Endothelial cell of umbilical vein (primary cell): ENCODE measurements around the gene MUC4. TPM values are rescaled to one million over a fixed set of nuclear protein-coding genes. Genes with fewer than 3 reads are reported as not detected.

ENCODE experiments used
- BruUV-seq: library from RNA; stranded (reverse); fragments of 400-500 nt; replicated peaks from 2 replicates; lab custom pipeline; 2021; lab: Mats Ljungman, UMichigan
- CTCF ChIA-PET: fragments of 300-600, 350-600 bp; sonication (Branson Sonifier 250); formaldehyde crosslinking; loops from one replicate; lab custom pipeline; 2021; ENCODE audit warnings: antibody characterized with exemption, inconsistent platforms; lab: Charles Lee
- POLR2A ChIA-PET: fragments of 300-600, 350-600 bp; sonication (Branson Sonifier 250); formaldehyde crosslinking; loops from one replicate; lab custom pipeline; 2021; ENCODE audit warnings: antibody characterized with exemption, inconsistent platforms; lab: Charles Lee
- DNase-seq: peaks from one replicate; pipeline ENCODE4 v3.0.0-alpha.2; 2011; ENCODE audit warnings: low read depth, low spot score
- FAIRE-seq: peaks from 2 replicates; lab custom pipeline; 2011; peaks lifted over from hg19 to GRCh38; lab: Jason Lieb, UNC
- H2AFZ ChIP-seq: 2 replicates; pipeline ENCODE4 v1.6.0; 2012; ENCODE audit warnings: low read depth, low read length, control low read depth, inconsistent platforms
- H3K27ac ChIP-seq: 2 replicates; pipeline ENCODE4 v1.5.1; 2011; ENCODE audit warnings: low read depth, mild to moderate bottlenecking, control low read depth, low read length, moderate library complexity; ENCODE audit not compliant: insufficient read depth
- H3K27me3 ChIP-seq, 2 experiments: 2 replicates each; pipeline versions ENCODE4 v1.6.0 to v1.6.1; 2011; ENCODE audit warnings: low read length in 2 of 2, mixed read lengths in 1 of 2; ENCODE audit not compliant: control insufficient read depth in 2 of 2, insufficient read depth in 2 of 2
- H3K36me3 ChIP-seq, 2 experiments: 2 replicates in 1 of 2; 3 replicates in 1 of 2; pipeline ENCODE4 v1.5.1; 2011; ENCODE audit warnings: low read length in 2 of 2, mild to moderate bottlenecking in 1 of 2, moderate library complexity in 1 of 2; ENCODE audit not compliant: control insufficient read depth in 2 of 2, insufficient read depth in 2 of 2; ENCODE audit errors: extremely low read depth in 1 of 2
- H3K4me1 ChIP-seq: 3 replicates; pipeline ENCODE4 v1.5.1; 2011; ENCODE audit warnings: mild to moderate bottlenecking, low read length; ENCODE audit not compliant: control insufficient read depth, insufficient read depth; ENCODE audit errors: extremely low read depth
- H3K4me2 ChIP-seq: 2 replicates; pipeline ENCODE4 v1.6.1; 2011; ENCODE audit warnings: low read length, control low read depth, mixed read lengths; ENCODE audit not compliant: insufficient read depth
- H3K4me3 ChIP-seq, 3 experiments: fragments of 200-600 bp in 1 of 3; sonication (generic), shearing (Covaris generic) in 1 of 3; replicated peaks in 1 of 3; 2 replicates each; pipeline ENCODE4 v1.5.1; 2011 to 2016; ENCODE audit warnings: control low read depth in 3 of 3, low read length in 3 of 3, mild to moderate bottlenecking in 2 of 3, inconsistent platforms in 1 of 3, low read depth in 1 of 3, moderate library complexity in 1 of 3; ENCODE audit not compliant: insufficient read depth in 1 of 3
- H3K79me2 ChIP-seq: 2 replicates; pipeline ENCODE4 v1.6.0; 2012; ENCODE audit warnings: low read length, inconsistent platforms; ENCODE audit not compliant: control insufficient read depth, insufficient read depth
- H3K9ac ChIP-seq: replicated peaks from 2 replicates; pipeline ENCODE3; 2011; ENCODE audit warnings: low read length, control low read depth; ENCODE audit not compliant: insufficient read depth; ENCODE audit errors: extremely low read depth
- H3K9me1 ChIP-seq: replicated peaks from 3 replicates; pipeline ENCODE4 v1.6.0; 2011; ENCODE audit warnings: mild to moderate bottlenecking, low read length; ENCODE audit not compliant: control insufficient read depth, insufficient read depth; ENCODE audit errors: extremely low read depth
- H3K9me3 ChIP-seq: replicated peaks from 2 replicates; pipeline ENCODE4 v1.5.1; 2012; ENCODE audit warnings: low read length, inconsistent platforms; ENCODE audit not compliant: control insufficient read depth, insufficient read depth
- H4K20me1 ChIP-seq: replicated peaks from 2 replicates; pipeline ENCODE3; 2011; ENCODE audit warnings: mild to moderate bottlenecking, low read length; ENCODE audit not compliant: control insufficient read depth, insufficient read depth; ENCODE audit errors: extremely low read depth
- EZH2 ChIP-seq: IDR thresholded peaks from 2 replicates; pipeline ENCODE4 v1.6.1; 2012; ENCODE audit warnings: borderline replicate concordance, low read depth, mild to moderate bottlenecking, moderate library complexity, low read length, inconsistent platforms; ENCODE audit not compliant: severe bottlenecking
- GATA2 ChIP-seq: IDR thresholded peaks from 2 replicates; pipeline ENCODE4 v1.7.0; 2011; ENCODE audit warnings: low read depth, mild to moderate bottlenecking, moderate library complexity, mixed read lengths, low read length; ENCODE audit not compliant: insufficient read length, insufficient read depth
- JUN ChIP-seq: IDR thresholded peaks from 2 replicates; pipeline ENCODE4 v1.6.1; 2011; ENCODE audit warnings: borderline replicate concordance, low read depth; ENCODE audit not compliant: insufficient read length, insufficient read depth
- MYC ChIP-seq: IDR thresholded peaks from one replicate; pipeline ENCODE4 v1.6.1; 2011; ENCODE audit warnings: mild to moderate bottlenecking, low read depth, low read length
- dilution Hi-C: fragments of 300-500 bp; cut with MboI; formaldehyde crosslinking; loops from one replicate; pipeline ENCODE4 v1.15.0; 2019; ENCODE audit warnings: low sequenced_read_pairs; ENCODE audit not compliant: extremely low pct_ligation_motif_present
- intact Hi-C: fragments of 100-400 bp; cut with micrococcal nuclease; formaldehyde crosslinking; loops from one replicate; pipeline ENCODE4 v1.10.0; 2022
- polyA plus RNA-seq, 4 experiments: library from polyadenylated mRNA; depleted of rRNA in 3 of 4; stranded (reverse) in 3 of 4; unstranded in 1 of 4; fragments of >200 nt; gene quantifications; 2 replicates each; pipeline versions ENCODE4 v1.2.1 to v1.2.3, GENCODE V29; 2011 to 2012; ENCODE audit warnings: missing spikeins in 1 of 4
- total RNA-seq: library from RNA; stranded (reverse); gene quantifications from 2 replicates; pipeline ENCODE4 v1.2.3, GENCODE V29; 2021
- TF ChIP-seq, protein P1 (sequence below): IDR thresholded peaks from 2 replicates; pipeline ENCODE4 v1.6.1; 2011; ENCODE audit not compliant: insufficient read depth, insufficient read length

MUC4 gene
- total and polyA plus RNA-seq, 2 donors (not counting 3 experiments of a cell fraction or from before 2014, with no cell fraction given): 0.04 TPM; not detected in 1

- Histone ChIP-seq H4K20me1 (no peaks in the 10 kb centered on the region), H3K9ac (no peak overlapping the region), H3K36me3 (no peaks in the 10 kb centered on the region), H3K4me3 (no peak overlapping the region), H2AFZ (no peak overlapping the region), H3K79me2 (no peaks in the 10 kb centered on the region), H3K4me1 (no peaks in the 10 kb centered on the region), H3K9me1 (no peaks in the 10 kb centered on the region), H3K27me3 (peaks cover 0 to 3% of the 10 kb centered on the region in 2 experiments), H3K27ac (no peak overlapping the region), H3K9me3 (no peaks in the 10 kb centered on the region), H3K4me2 (no peak overlapping the region)
- ChIA-PET CTCF (no interaction called here), POLR2A (no interaction called here)
- TF ChIP-seq EZH2: no peak
- dilution Hi-C loops (no loop called here), intact Hi-C loops (no loop called here)
- FAIRE-seq (no peak), DNase-seq (no peak)
- no TSS peak for BruUV-seq
Observed at GRCh38 chr3:195823999-195824398, 12.3 kb upstream of the MUC4 start.

DNA sequence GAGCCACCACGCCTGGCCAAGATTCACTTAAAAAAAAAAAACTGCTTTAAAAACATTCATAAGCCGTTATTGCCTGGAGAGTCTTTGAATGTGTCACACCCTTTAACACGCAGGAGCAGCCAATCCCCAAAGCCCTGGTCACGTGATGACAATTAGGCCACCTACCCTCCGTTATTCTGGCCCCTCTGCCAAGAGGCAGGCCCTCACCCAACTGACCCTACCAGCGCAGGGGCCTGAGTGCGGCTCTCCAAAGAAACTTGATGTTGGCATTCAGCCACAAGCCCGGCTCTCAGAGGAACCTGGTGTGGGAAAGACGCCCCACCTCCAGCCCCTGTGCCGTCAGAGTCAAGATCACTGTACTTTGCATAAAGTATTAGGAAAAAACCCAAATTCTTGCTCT lies 11.6 kb upstream of the MUC4 start:
- Histone ChIP-seq H3K4me2 (no peak overlapping the region), H3K4me3 (no peak overlapping the region), H3K27me3 (peaks cover 0 to 3% of the 10 kb centered on the region in 2 experiments), H3K36me3 (no peaks in the 10 kb centered on the region), H3K27ac (no peak overlapping the region), H2AFZ (no peak overlapping the region), H3K79me2 (no peaks in the 10 kb centered on the region), H3K4me1 (no peaks in the 10 kb centered on the region), H4K20me1 (no peaks in the 10 kb centered on the region), H3K9me3 (no peaks in the 10 kb centered on the region), H3K9me1 (no peaks in the 10 kb centered on the region), H3K9ac (no peak overlapping the region)
- DNase-seq (no peak), FAIRE-seq (no peak)
- dilution Hi-C loops (no loop called here), intact Hi-C loops (no loop called here)
- TF ChIP-seq EZH2 (no peak), MYC (no peak), GATA2 (no peak), JUN (no peak)
- TF ChIP-seq, protein P1, sequence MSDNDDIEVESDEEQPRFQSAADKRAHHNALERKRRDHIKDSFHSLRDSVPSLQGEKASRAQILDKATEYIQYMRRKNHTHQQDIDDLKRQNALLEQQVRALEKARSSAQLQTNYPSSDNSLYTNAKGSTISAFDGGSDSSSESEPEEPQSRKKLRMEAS: no peak
- no TSS peak for BruUV-seq
- POLR2A ChIA-PET: no interaction called here
- CTCF ChIA-PET: no interaction called here
